GM21526 (cell line): ENCODE measurements around the gene DCP1B.

ENCODE experiments used
- ATAC-seq: cut with Tn5 transposase; IDR thresholded peaks from one replicate; pipeline ENCODE4 v1.9.1; 2021; ENCODE audit warnings: moderate library complexity; ENCODE audit not compliant: unreplicated experiment, low FRiP score

The DCP1B gene

DNA sequence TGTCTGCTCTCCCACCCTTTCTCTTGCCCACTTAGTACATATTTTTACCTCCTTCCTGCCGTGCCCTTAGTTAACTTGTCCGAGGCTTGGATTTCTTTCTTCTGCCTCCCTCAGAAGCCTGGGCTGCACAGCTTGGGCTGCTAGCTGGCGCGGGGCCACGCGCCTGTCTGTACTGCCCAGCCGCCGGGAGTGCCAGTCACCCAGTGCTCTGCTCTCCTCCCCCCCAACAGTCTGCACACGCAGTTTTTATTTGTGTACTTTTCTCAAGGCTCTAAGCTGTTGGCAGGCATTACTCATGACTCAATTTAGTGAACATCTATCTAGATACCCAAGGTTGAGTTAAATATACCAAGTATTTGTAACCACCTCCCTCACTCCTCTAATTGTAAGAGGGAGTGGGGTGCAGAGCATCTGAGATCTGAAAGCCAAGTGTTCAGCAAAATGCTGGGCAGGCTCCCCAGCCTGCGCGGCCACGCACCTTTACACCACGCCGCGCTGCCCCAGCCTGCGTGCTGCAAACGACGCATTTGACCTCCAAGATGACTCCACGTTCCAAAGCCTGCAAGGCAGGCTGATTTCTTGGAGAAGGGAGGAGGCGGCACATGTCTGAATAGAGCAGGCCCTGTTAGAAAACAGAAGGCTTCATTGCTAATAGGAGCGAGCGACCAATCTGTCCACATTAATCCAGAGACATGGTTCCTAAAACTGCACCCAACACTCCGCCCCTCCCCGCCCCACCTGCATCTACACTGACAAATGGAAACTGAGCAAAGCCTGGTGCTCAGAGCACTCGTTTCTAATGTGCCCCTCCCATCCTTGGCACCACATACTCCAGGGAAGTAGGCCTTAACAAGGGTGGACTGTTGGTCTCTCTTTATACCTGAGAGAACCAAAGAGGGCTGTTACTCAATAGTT is 67.6 kb downstream of the DCP1B start:
- ATAC-seq: no peak

DNA sequence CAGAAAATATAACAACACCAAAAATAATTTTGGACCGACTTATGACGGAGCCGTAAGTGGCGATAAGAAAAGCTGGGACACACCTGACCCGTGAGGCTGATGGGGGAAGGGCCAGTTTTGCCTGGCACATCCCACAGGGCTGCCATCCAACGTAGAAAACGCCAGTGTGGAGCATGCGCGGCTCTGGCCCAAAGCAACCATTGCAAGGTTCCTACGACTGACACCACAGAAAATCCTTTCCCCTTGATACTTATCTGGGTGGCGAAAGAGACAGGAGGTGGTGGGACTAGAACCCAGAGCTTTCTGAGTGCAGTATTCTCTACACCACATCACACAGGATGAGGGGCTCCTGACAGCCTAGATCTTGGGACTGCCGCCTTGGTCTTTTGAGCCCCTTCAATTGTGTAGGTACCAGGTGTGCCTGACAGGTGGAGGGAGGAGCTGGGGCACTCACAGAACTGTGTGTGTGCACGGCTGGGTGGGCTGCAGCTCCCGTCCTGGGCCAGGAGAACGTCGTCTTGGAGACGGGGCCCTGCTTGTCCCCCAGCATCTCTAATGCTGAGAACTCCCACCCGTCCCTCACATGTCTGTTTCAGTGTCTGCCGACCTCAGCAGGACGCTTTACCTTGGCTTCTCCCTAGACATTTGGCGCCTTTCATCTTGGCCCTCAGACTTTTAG is 68.4 kb downstream of the DCP1B start:
- no peak for ATAC-seq

DNA sequence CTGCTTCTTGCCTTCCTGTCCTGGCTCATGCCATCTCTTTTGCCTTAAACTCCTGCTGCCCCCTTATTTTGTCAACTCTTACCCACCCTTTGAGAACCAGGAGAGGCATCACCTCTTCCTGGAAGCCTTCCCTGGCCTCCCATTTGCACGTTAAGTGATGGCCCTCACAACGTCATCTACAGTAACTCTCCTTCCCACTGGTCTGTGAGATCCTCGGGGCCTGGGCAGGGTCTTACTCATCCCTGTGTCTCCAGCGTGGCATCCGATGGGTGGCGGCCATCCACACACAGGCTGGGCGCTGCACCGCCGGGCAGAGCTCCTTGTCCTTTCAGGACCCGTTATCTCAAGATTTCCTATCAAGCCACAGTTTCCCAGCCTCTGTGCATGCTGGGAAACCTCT is 69.0 kb downstream of the DCP1B start:
- no peak for ATAC-seq

DNA sequence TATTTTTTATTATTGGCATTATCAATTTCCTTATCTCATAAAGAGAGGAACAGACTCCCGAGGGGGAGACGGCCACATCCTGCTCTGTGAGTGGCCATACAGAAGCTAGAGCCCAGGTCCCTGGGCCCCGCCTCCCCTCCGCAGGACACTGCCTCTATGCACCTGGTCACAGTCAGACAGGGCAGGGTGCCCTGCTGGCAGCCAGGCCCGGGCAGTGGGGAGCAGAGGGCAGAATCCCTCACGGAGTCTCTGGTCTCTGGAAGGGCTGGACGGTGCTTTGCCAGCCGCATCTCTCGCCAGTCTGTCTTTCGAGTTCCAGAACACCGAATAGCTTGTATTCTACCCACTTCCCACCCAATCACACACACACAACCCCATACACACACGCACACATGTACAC is 69.4 kb downstream of the DCP1B start:
- ATAC-seq: no peak

DNA sequence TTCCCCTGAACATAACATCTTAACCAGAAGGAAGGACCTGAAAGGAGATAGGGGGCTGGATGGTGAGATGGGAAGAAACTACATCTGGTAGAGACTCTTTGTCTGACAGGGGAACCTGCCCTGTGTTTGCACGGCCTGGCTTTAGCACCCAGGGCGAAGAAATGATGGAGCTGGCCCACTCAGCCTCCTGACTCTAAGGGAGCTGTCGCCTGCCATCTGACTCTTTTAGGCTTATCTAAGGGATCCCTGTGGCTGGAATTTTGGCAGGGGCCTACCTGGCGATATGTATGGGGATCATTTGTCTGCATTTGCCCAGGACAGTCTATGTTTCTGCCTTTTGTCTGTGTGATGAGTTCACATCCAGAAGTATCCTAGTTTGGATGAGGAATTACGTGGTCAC is 70.2 kb downstream of the DCP1B start:
- ATAC-seq: no peak

DNA sequence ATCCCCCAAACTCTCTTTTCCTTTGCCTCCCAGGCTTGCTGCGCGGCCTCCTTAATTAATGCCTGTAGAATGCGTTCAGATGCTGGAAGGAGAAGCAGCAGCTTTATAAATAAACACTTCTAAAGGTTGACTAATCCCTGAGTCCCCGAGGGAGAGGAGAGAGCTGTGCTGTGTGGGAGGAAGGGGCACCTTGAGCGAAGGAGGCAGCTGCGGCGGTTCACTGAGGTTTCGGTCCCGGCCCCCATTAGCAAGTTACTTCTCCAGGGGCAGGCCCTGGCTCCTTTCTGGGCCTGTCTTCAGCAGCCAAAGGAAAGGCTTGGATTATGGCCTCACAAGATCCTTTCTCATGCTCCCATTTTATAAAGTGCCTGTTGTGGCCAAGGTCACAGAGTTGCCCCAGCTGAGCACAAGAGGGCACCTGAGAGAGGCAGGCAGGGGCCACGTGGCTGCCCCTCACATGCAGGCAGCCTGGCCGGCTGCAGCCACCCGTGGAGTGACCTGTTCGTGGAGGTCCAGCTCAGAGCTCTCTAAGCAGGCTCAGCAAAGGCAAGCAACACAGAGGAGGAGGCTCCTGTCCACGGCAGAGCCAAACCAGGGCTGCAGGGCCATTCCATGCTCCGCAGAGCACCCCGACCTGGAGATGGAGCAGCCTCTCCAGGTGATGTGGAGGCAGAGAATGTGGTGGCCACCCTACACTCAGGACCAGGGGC is 70.8 kb downstream of the DCP1B start:
- no peak for ATAC-seq

DNA sequence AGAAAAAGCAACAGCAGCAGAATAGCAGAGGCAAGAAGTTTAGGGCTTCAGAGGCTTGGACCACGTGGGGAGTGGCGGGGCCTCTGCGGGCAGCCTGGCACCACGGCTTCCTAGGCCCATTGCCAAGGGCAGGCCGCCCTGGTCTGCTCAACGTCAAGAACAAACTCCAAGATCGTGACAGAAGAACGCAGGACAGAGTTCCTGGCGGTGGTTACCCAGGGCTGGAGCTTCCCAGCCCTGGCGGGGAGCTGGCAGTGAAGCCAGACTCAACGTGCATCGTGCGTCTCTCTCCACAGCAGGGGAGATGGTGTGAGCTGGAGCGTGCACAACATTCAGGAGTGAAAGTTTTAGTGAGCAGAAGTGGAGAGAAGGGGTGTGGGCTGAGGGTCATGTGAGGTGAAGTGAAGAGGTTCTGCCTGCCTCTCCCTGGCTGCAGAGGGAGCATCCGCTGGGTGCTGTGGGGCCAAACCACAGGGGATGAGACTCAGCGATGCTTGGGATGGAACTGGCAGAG is 71.9 kb downstream of the DCP1B start:
- no peak for ATAC-seq

DNA sequence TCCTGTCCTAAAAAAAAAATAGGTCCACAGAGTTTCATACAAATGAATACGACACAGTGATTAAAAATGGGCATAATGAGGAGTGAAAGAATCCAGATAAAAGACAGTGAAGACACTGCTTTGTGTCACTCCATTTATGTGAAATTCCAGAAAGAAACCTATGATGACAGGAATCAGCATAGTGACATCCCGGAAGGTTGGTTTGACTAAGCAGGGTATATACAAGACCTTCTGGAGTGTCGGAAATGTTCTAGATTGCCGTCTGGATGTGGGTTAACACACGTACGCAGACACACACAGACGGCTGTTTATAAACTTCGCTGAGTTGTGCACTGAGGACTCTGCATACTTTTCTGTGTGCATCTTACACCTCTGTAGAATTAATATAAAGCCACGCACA is 72.6 kb downstream of the DCP1B start:
- no peak for ATAC-seq

DNA sequence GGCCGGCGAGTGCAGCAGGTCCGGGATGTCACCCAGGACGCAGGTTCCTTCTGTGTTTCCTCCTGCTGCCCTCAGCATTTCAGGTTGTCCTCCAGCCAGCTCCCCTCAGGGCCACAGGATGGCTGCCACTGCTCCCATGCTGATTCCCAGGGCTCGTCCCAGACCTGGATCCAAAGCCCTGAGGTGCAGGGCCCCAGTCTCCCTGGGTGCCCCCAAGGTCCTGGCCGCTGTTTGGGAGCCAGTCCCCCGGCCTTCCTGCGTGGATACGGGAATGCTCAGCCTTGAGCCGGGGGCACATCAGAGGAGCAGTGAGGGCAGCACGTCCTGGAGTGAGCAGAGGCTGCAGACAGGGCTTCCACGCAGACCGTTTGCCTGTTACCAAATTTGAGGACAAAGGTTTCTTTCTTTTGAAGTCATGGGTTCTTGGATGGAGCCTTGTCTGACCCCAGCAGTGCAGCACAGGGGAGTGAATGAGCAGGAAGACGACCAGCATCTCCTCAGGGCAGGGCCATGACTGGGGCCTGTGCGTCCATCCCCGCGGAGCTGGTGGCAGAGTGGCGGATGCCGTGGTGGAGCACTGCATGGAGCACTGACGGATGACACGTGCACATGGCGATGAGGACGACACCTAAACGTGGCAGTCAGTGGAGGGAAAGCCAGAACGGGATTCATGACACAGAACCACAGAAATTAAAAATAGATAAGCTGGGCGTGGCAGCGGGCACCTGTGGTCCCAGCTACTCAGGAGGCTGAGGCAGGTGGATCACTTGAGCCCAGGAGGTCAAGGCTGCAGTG is 73.3 kb downstream of the DCP1B start:
- no peak for ATAC-seq

DNA sequence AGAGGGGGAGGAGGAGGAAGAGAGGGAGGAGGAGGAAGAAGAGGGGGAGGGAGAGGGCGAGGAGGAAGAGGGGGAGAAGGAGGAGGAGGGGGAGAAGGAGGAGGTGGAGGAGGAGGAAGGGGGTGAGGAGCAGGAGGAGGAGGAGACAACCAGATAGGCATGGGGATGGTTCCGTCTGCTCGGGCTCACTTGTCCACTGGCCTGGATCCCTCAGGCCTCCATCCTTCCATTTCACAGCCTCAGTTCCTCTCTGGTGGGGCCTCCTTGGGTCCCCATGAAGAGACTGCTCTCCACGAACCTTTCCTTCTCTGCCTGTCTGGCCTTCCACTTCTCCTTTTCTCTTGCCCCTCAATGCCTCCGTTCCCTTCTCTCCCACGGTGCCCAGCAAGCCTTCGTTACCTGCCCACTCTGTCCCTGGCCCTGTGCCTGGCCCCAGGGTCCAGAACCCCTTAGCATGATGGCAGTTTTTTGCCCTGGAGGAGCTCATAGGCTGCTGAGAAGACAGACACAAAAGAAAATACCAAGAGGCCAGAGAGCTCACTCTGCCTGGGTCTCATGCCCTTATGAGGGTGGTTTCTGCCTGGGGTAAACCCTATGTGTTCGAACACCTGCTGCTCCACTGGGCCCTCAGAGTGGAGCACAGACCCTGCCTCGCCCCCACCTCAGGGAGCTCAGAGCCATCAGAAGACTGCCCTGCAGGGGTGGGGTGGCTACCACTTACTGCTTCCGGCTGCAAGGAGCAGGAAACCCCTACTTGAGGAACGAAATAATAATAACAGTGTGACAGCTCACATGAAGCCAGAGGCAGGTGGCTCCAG is 74.1 kb downstream of the DCP1B start:
- no peak for ATAC-seq

DNA sequence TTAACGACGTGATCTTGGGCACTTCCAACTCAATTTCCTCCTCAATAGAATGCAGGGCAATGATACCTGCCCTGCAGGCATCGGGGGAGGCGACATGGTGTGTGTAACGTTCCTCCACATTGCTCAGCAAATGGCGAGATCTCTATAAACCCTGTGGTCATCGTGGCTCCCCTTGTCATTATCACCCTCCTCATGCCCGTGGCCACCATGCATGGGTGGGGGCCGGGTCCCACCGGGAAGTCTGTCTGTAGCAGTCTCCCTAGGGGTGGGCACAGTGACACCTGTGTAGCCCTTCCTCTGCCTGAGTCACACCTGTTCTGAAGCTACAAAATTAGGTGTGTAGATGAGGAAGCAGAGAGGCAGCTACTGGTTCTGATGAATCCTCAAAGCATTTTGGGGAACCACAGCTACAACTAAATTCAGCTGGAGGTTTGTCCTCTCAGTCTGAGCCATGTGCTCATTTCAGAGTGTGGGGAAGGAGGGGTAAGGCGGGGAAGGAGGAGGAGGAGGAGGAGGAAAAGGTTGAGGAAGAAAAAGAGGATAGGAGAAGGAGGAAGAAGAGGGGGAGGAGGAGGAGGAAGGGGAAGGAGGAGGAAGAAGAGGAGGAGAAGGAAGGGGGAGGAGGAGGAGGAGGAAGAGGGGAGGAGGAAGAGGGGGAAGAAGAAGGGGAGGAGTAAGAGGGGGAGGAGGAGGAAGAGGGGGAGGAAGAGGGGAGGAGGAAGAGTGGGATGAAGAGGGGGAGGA is 74.8 kb downstream of the DCP1B start:
- ATAC-seq: no peak

DNA sequence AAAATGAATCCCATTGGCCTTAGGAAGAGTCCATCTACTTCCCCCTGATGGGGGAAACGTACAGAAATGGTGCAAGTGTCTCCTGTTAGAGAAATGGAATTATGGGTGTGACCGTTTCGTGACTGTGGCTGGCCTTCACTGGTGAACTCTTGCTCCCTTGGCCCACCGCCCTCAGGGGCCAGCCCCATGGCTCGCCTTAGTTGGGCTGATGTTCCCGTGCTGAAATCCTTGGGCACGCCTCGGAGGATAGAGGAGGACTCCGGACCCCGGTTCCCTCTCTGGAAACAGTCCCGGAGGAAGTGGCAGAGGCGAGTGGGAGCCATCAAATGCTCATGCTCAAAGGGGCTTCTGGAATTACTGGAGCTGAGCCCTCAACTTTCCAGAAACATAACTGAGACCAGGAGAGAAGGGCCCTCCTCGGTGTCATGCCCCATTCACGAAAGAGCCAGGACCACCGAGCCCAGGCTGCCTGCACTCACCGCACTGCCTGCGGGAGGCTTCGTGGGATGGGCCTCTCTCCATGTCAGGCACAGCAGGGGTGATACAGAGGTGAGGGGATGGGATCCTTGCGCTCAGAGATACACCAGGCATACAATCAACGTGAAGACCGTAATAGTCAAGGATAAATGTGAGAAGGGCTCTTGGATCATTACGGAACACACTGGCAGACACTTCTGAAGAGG is 75.7 kb downstream of the DCP1B start:
- no peak for ATAC-seq

DNA sequence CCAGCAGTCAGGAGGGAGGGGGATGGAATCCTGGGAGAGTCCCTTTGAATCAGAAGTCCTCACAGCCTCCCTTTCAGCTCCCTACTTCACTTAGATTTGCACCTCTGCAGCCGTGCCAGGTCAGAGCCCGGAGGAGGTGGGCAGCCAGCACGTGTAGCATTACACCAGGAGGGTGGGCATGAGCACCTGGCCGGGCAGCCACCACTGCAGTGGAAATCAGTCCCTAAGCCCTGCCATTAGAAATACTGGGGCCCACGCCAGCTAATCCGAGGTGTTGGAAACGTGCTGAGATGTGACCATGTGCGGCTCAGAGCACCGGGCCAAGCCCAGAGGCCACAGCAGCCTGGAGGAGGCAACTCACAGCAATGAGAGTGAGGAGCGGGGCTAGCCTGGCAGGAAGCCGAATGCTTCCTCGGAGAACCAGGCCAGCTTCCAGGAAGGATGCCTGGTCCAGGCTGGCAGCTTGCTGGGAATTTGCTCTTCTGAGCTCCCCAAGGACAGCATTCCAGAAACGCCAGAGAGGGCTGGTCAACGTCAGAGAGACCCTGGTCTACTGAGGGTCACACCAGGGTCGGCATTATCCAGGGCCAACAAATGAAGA is 76.4 kb downstream of the DCP1B start:
- ATAC-seq: no peak

DNA sequence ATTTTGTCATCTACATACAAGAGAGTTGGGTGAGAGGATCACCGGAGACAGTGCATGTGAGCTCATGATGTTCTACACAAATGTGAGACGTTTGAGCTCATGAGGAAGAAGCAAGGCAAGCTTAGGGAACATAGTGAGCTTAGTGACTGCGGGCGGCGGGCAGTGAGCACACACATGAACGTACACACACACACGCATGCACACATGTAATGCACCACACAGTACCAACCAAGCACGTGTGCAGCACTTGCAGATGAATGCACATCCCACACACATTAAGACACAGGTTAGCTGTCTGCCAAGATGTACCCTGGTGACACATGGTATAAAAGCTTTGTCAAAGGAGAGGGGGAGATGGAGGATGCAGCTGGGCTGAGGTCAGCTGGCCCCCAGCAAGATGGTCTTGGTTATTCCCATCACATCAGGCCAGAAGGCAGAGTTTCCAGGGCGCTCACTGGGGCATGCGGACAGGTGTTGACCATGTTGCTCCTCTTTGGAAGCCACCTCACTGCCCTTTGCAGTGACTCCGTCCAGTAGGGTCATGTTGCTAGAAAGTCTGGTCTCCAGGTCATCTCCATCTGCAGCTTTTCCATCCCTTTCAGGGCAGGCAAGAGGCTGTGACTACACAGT is 77.1 kb downstream of the DCP1B start:
- no peak for ATAC-seq

DNA sequence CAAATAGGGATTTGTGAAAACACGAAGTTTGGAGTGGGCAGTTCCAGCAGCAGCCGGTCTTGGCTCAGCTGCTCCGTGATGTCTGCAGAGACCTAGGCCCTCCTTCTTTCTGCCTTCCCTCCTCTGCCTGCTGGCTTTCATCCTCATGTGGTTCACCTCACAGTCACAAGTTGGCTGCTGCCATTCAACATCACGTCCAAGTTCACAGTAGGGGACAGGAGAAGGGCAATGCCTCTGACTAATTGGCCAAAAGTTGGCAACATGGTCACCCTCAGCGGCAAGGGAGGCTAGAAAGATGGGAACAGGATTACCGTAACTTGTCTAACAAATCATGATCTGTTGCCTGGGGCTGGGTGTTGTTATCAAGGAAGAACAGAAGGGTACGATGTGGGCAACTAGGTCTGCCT is 78.0 kb downstream of the DCP1B start:
- no peak for ATAC-seq

DNA sequence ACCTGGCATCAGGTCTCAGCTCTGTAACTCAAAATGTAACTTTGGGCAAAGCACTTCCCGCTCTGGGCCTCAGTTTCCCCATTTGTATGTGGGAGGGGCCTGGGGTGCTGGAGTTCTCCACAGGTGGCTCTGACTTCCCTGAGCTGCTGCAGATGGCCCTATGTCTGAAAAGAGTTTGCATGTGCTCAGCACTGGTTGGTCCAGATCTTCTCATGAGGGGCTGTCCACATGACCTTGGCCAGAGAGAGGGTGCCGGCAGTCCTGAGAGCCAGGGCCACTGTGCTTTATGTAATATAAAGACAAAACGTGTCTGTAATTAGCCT is 78.6 kb downstream of the DCP1B start:
- ATAC-seq: no peak

DNA sequence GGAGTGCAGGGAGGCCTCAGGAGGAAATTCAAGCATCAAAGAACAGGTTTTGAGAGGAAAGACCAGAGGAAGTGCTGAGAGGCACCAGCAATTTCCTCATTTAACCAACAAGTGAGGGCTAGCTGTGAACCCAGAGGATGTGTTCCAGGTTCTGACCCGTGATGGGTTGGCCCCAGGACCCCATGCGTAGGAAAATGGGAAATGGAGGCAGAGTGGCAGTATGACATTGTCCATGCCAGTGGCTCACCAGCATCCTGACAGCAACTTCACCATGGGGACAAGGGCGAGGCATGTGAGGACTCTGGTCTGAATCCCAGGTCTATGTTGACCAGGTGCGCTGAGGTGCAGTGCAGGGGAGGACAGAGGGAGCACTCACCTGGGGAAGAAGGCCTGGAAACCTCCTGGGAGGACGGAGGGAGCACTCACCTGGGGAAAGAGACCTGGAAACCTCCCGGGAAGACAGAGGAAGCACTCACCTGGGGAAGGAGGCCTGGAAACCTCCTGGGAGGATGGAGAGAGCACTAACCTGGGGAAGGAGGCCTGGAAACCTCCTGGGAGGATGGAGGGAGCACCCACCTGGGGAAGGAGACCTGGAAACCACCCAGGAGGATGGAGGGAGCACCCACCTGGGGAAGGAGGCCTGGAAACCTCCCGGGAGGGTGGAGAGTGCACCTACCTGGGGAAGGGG is 79.1 kb downstream of the DCP1B start:
- ATAC-seq: no peak
